ENCODE results near the gene ZFAND3. TPM values are rescaled to one million over a fixed set of nuclear protein-coding genes. Genes with fewer than 3 reads are reported as not detected.

ZFAND3 gene
- total and polyA plus RNA-seq, 2 donors = 25.4 to 68.9 TPM

- no peaks in the 10 kb centered on the region for H3K36me3 ChIP-seq (ENCODE audit: insufficient read depth)
- no peak overlapping the region for H3K27ac ChIP-seq (ENCODE audit: low read depth)
- H3K4me1 ChIP-seq (ENCODE audit: insufficient read depth) = no peaks in the 10 kb centered on the region
- no peak overlapping the region for H3K4me3 ChIP-seq (ENCODE audit: low read depth, low read length)
- no peak for DNase-seq (ENCODE audit: extremely low spot score)
- 80% methylated on average over 2 of the region's 2 CpGs for WGBS
Observed at GRCh38 chr6:38088010-38088409, 268.5 kb downstream of the ZFAND3 start.

- Histone ChIP-seq H3K4me3 (ENCODE audit: low read depth, low read length) (no peak overlapping the region), H3K4me1 (ENCODE audit: insufficient read depth) (no peaks in the 10 kb centered on the region), H3K27ac (ENCODE audit: low read depth) (no peak overlapping the region), H3K36me3 (ENCODE audit: insufficient read depth) (no peaks in the 10 kb centered on the region)
- DNase-seq (ENCODE audit: extremely low spot score) = no peak
- 88% methylated on average over 3 of the region's 3 CpGs for WGBS
Observed at GRCh38 chr6:38088829-38089228, 269.3 kb downstream of the ZFAND3 start.

GRCh38 chr6:38091613-38092012, 272.1 kb downstream of the ZFAND3 start:
- WGBS = 80% methylated on average over 6 of the region's 6 CpGs
- no peaks in the 10 kb centered on the region for H3K4me1 ChIP-seq (ENCODE audit: insufficient read depth)
- DNase-seq (ENCODE audit: extremely low spot score) = no peak
- no peak overlapping the region for H3K4me3 ChIP-seq (ENCODE audit: low read depth, low read length)
- no peak overlapping the region for H3K27ac ChIP-seq (ENCODE audit: low read depth)
- no peaks in the 10 kb centered on the region for H3K36me3 ChIP-seq (ENCODE audit: insufficient read depth)

GRCh38 chr6:38092465-38092864, 272.9 kb downstream of the ZFAND3 start:
- 82% methylated on average over 4 of the region's 4 CpGs for WGBS
- Histone ChIP-seq H3K4me3 (ENCODE audit: low read depth, low read length) (no peak overlapping the region), H3K36me3 (ENCODE audit: insufficient read depth) (no peaks in the 10 kb centered on the region), H3K27ac (ENCODE audit: low read depth) (no peak overlapping the region), H3K4me1 (ENCODE audit: insufficient read depth) (no peaks in the 10 kb centered on the region)
- DNase-seq (ENCODE audit: extremely low spot score) = no peak

GRCh38 chr6:38092964-38093363, 273.4 kb downstream of the ZFAND3 start:
- Histone ChIP-seq H3K27ac (ENCODE audit: low read depth) (no peak overlapping the region), H3K4me1 (ENCODE audit: insufficient read depth) (no peaks in the 10 kb centered on the region), H3K4me3 (ENCODE audit: low read depth, low read length) (no peak overlapping the region), H3K36me3 (ENCODE audit: insufficient read depth) (no peaks in the 10 kb centered on the region)
- DNase-seq (ENCODE audit: extremely low spot score) = no peak

- Histone ChIP-seq H3K4me3 (ENCODE audit: low read depth, low read length) (no peak overlapping the region), H3K27ac (ENCODE audit: low read depth) (no peak overlapping the region), H3K36me3 (ENCODE audit: insufficient read depth) (no peaks in the 10 kb centered on the region), H3K4me1 (ENCODE audit: insufficient read depth) (no peaks in the 10 kb centered on the region)
- no peak for DNase-seq (ENCODE audit: extremely low spot score)
- 49% methylated on average over 2 of the region's 2 CpGs for WGBS
Observed at GRCh38 chr6:38095054-38095453, 275.5 kb downstream of the ZFAND3 start.

- H3K36me3 ChIP-seq (ENCODE audit: insufficient read depth) = no peaks in the 10 kb centered on the region
- DNase-seq (ENCODE audit: extremely low spot score) = no peak
- H3K27ac ChIP-seq (ENCODE audit: low read depth) = no peak overlapping the region
- 85% methylated on average over 1 of the region's 1 CpG for WGBS
- no peak overlapping the region for H3K4me3 ChIP-seq (ENCODE audit: low read depth, low read length)
- no peaks in the 10 kb centered on the region for H3K4me1 ChIP-seq (ENCODE audit: insufficient read depth)
Observed at GRCh38 chr6:38099221-38099620, 279.7 kb downstream of the ZFAND3 start.

GRCh38 chr6:38100380-38100779, 280.9 kb downstream of the ZFAND3 start:
- no peaks in the 10 kb centered on the region for H3K4me1 ChIP-seq (ENCODE audit: insufficient read depth)
- DNase-seq (ENCODE audit: extremely low spot score) = no peak
- 85% methylated on average over 1 of the region's 1 CpG for WGBS
- H3K36me3 ChIP-seq (ENCODE audit: insufficient read depth) = no peaks in the 10 kb centered on the region
- H3K27ac ChIP-seq (ENCODE audit: low read depth) = no peak overlapping the region
- H3K4me3 ChIP-seq (ENCODE audit: low read depth, low read length) = no peak overlapping the region

GRCh38 chr6:38103921-38104320, 284.4 kb downstream of the ZFAND3 start:
- H3K4me1 ChIP-seq (ENCODE audit: insufficient read depth) = no peaks in the 10 kb centered on the region
- no peak overlapping the region for H3K4me3 ChIP-seq (ENCODE audit: low read depth, low read length)
- DNase-seq (ENCODE audit: extremely low spot score) = no peak
- 94% methylated on average over 3 of the region's 3 CpGs for WGBS
- no peak overlapping the region for H3K27ac ChIP-seq (ENCODE audit: low read depth)
- no peaks in the 10 kb centered on the region for H3K36me3 ChIP-seq (ENCODE audit: insufficient read depth)

GRCh38 chr6:38105066-38105465, 285.5 kb downstream of the ZFAND3 start:
- DNase-seq (ENCODE audit: extremely low spot score) = no peak
- 94% methylated on average over 3 of the region's 3 CpGs for WGBS
- no peak overlapping the region for H3K4me3 ChIP-seq (ENCODE audit: low read depth, low read length)
- H3K36me3 ChIP-seq (ENCODE audit: insufficient read depth) = no peaks in the 10 kb centered on the region
- no peak overlapping the region for H3K27ac ChIP-seq (ENCODE audit: low read depth)
- peaks cover 2% of the 10 kb centered on the region for H3K4me1 ChIP-seq (ENCODE audit: insufficient read depth)

GRCh38 chr6:38107073-38107472, 287.5 kb downstream of the ZFAND3 start:
- 100% methylated on average over 1 of the region's 1 CpG for WGBS
- Histone ChIP-seq H3K4me1 (ENCODE audit: insufficient read depth) (peaks cover 2% of the 10 kb centered on the region), H3K27ac (ENCODE audit: low read depth) (no peak overlapping the region), H3K4me3 (ENCODE audit: low read depth, low read length) (no peak overlapping the region), H3K36me3 (ENCODE audit: insufficient read depth) (no peaks in the 10 kb centered on the region)
- DNase-seq (ENCODE audit: extremely low spot score) = no peak

GRCh38 chr6:38110481-38110971, 291.0 kb downstream of the ZFAND3 start:
- WGBS = 76% methylated on average over 8 of the region's 8 CpGs
- Histone ChIP-seq H3K27ac (ENCODE audit: low read depth) (no peak overlapping the region), H3K4me3 (ENCODE audit: low read depth, low read length) (no peak overlapping the region), H3K4me1 (ENCODE audit: insufficient read depth) (peaks cover 2% of the 10 kb centered on the region), H3K36me3 (ENCODE audit: insufficient read depth) (no peaks in the 10 kb centered on the region)
- no peak for DNase-seq (ENCODE audit: extremely low spot score)

- no peak for DNase-seq (ENCODE audit: extremely low spot score)
- Histone ChIP-seq H3K27ac (ENCODE audit: low read depth) (no peak overlapping the region), H3K4me3 (ENCODE audit: low read depth, low read length) (no peak overlapping the region), H3K4me1 (ENCODE audit: insufficient read depth) (peaks cover 2% of the 10 kb centered on the region), H3K36me3 (ENCODE audit: insufficient read depth) (no peaks in the 10 kb centered on the region)
- WGBS = 93% methylated on average over 5 of the region's 5 CpGs
Observed at GRCh38 chr6:38112181-38112580, 292.7 kb downstream of the ZFAND3 start.

- Histone ChIP-seq H3K4me3 (ENCODE audit: low read depth, low read length) (no peak overlapping the region), H3K36me3 (ENCODE audit: insufficient read depth) (no peaks in the 10 kb centered on the region), H3K27ac (ENCODE audit: low read depth) (no peak overlapping the region), H3K4me1 (ENCODE audit: insufficient read depth) (peaks cover 2% of the 10 kb centered on the region)
- WGBS = 97% methylated on average over 4 of the region's 4 CpGs
- no peak for DNase-seq (ENCODE audit: extremely low spot score)
Observed at GRCh38 chr6:38113825-38114576, 294.5 kb downstream of the ZFAND3 start.
